Vein endothelial cell (primary cell): ENCODE data around the gene MMD2. TPM values are rescaled to one million over a fixed set of nuclear protein-coding genes. Genes with fewer than 3 reads are reported as not detected.

Experiments
- small RNA-seq: library from RNA; depleted of rRNA; stranded (forward); fragments of <200 nt; gene quantifications from one replicate; pipeline ENCODE3, GENCODE V24; 2012
- total RNA-seq: library from RNA; depleted of rRNA; stranded (reverse); fragments of >200 nt; gene quantifications from 2 replicates; pipeline ENCODE4 v1.2.3, GENCODE V29; 2012

MMD2 gene, protein sequence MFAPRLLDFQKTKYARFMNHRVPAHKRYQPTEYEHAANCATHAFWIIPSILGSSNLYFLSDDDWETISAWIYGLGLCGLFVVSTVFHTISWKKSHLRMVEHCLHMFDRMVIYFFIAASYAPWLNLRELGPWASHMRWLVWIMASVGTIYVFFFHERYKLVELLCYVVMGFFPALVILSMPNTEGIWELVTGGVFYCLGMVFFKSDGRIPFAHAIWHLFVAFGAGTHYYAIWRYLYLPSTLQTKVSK
- total RNA-seq: not detected in 2 replicates

GRCh38 chr7:4958477-4959301 lies at the start of gene MMD2:
TSS of gene MMD2 (minus strand) at chr7:4959187. CDS start at chr7:4959017, 170 bp downstream.

GRCh38 chr7:4883372-4884144 lies 75.4 kb downstream of the MMD2 start, which contains the start of gene RADIL:
TSS of gene RADIL (minus strand) at chr7:4883716. CDS start at chr7:4878139, 5,577 bp downstream.

GRCh38 chr7:4861673-4862072 lies 97.3 kb downstream of the MMD2 start, which contains the start of gene PAPOLB:
TSS of gene PAPOLB (minus strand) at chr7:4862030. CDS start at chr7:4861810, 220 bp downstream.

Small RNA genes within 50 kb of the gene (small RNA-seq; reads per million reads assigned to genes)
- gene AC092032.1: not detected

Other genes with a start within 250 kb of the MMD2 start
- gene AP5Z1, start 183.6 kb downstream of the MMD2 start, total RNA-seq: 55.5 and 58.1 TPM in 2 replicates
- 0.10 TPM in 1 of 2 replicates, not detected in the other for gene PAPOLB, start 97.2 kb downstream of the MMD2 start, total RNA-seq
- gene RADIL, start 75.5 kb downstream of the MMD2 start, total RNA-seq: 0.48 and 0.65 TPM in 2 replicates
- 9.4 and 9.5 TPM in 2 replicates for gene RBAK, start 86.7 kb upstream of the MMD2 start, total RNA-seq
- gene WIPI2, start 231.0 kb upstream of the MMD2 start, total RNA-seq: 73.7 and 88.2 TPM in 2 replicates